LNCAP (cell line): ENCODE results near the gene VAMP8.

Experiments used
- CTCF ChIP-seq: fragments of 450-650 bp; IDR thresholded peaks from 2 replicates; pipeline ENCODE4 v1.5.1; 2017; ENCODE audit warnings: mild to moderate bottlenecking

VAMP8 gene

GRCh38 chr2:85606116-85606455, 28.7 kb downstream of the VAMP8 start:
- no peak for TF ChIP-seq CTCF

GRCh38 chr2:85607268-85608215, 30.2 kb downstream of the VAMP8 start:
- TF ChIP-seq CTCF: no peak

- TF ChIP-seq CTCF: no peak
Observed at GRCh38 chr2:85611217-85611704, 33.9 kb downstream of the VAMP8 start.

- no peak for TF ChIP-seq CTCF
Observed at GRCh38 chr2:85611705-85612587, 34.6 kb downstream of the VAMP8 start, which contains the start of gene C2orf68. Gene C2orf68, minus strand, starts transcription at chr2:85612066. Its CDS starts 82 bp downstream, at chr2:85611984.

- TF ChIP-seq CTCF: no peak
Observed at GRCh38 chr2:85613717-85614515, 36.5 kb downstream of the VAMP8 start.

- TF ChIP-seq CTCF: no peak
Observed at GRCh38 chr2:85615413-85615728, 38.0 kb downstream of the VAMP8 start.

GRCh38 chr2:85619617-85620016, 42.2 kb downstream of the VAMP8 start:
- TF ChIP-seq CTCF: no peak
